22Rv1 (cell line): ENCODE data around the gene BTBD9.

ENCODE experiments used
- CTCF ChIP-seq: fragments of 450-650 bp; IDR thresholded peaks from 2 replicates; pipeline ENCODE4 v1.5.1; 2017; ENCODE audit warnings: mild to moderate bottlenecking
- ZFX ChIP-seq: fragments of 450-650 bp; IDR thresholded peaks from 2 replicates; pipeline ENCODE4 v1.6.1; 2017; ENCODE audit warnings: antibody characterized with exemption, borderline replicate concordance

GRCh38 chr6:38155621-38156204 is 484.0 kb downstream of the BTBD9 start:
- TF ChIP-seq CTCF (no peak), ZFX (no peak)
